ENCODE results near the gene C12orf76.

GRCh38 chr12:109999649-109999971 is 48.7 kb downstream of the C12orf76 start:
- no peak for TF ChIP-seq CTCF (IDR thresholded peaks at IDR 0.05 in 4 of 5, conservative IDR thresholded peaks at IDR 0.05 in 1 of 5)
- no peak for TF ChIP-seq POLR2A (IDR thresholded peaks at IDR 0.05)
